Right lobe of liver (tissue), 6 donors: Measurements from ENCODE around the gene ADAMTS4. TPM values are rescaled to one million over a fixed set of nuclear protein-coding genes. Genes with fewer than 3 reads are reported as not detected.
A peak's percentile ranks its signal among the peaks of the same experiment; 100 is the strongest.

ENCODE experiments used
- ATAC-seq, 4 donors: fragments of 200-7000 bp; cut with Tn5 transposase; one replicate each; pipeline ENCODE4 v1.9.1; 2020; ENCODE audit warnings: mild to moderate bottlenecking in 4 of 4, moderate library complexity in 4 of 4
- DNase-seq, 3 donors: peaks; one replicate each; pipeline ENCODE4 v3.0.0-alpha.2; 2020
- H3K27ac ChIP-seq, 3 donors: fragments of 200-600 bp; one replicate each; pipeline ENCODE4 v1.8.0; 2022
- H3K27me3 ChIP-seq, 2 donors: fragments of 200-600 bp; one replicate each; pipeline ENCODE4 v1.8.0; 2022
- H3K36me3 ChIP-seq, 4 donors: fragments of 200-600 bp; sonication (generic) in 1 of 4; one replicate each; pipeline versions ENCODE4 v1.5.1 to v1.8.0; 2017 to 2022; ENCODE audit warnings: control low read depth in 1 of 4
- H3K4me1 ChIP-seq, 4 donors: fragments of 200-600 bp; sonication (generic) in 1 of 4; one replicate each; pipeline versions ENCODE4 v1.5.1 to v1.8.0; 2017 to 2022; ENCODE audit warnings: control low read depth in 1 of 4
- H3K4me3 ChIP-seq, 3 donors: fragments of 200-600 bp; one replicate each; pipeline ENCODE4 v1.8.0; 2022
- H3K9me3 ChIP-seq, 4 donors: fragments of 200-600 bp; sonication (generic) in 1 of 4; one replicate each; pipeline versions ENCODE4 v1.5.1 to v1.8.0; 2017 to 2022; ENCODE audit warnings: control low read depth in 1 of 4
- CTCF ChIP-seq, 4 donors: fragments of 200-600 bp in 3 of 4; fragments of 450-650 bp in 1 of 4; IDR thresholded peaks; one replicate each; pipeline versions ENCODE4 v1.5.1 to v1.8.0; 2016 to 2022; ENCODE audit warnings: antibody characterized with exemption in 4 of 4, mild to moderate bottlenecking in 2 of 4
- POLR2A ChIP-seq: fragments of 450-650 bp; IDR thresholded peaks from one replicate; pipeline ENCODE4 v1.6.1; 2017; ENCODE audit warnings: antibody characterized with exemption, mild to moderate bottlenecking
- WGBS: methylation state at CpG from one replicate; pipeline ENCODE4 v1.1.6; 2018; ENCODE audit warnings: low coverage, low lambda C conversion rate; ENCODE audit not compliant: insufficient coverage; ENCODE audit errors: missing lambda C conversion rate; 5-methylcytosine and 5-hydroxymethylcytosine counted together
- intact Hi-C, 2 donors: fragments of 100-400 bp; cut with DNase I; formaldehyde crosslinking; loops; one replicate each; pipeline versions ENCODE4 v1.11.2 to v1.14.1; 2022
- total RNA-seq, 6 experiments: library from RNA; depleted of rRNA in 2 of 6; stranded (reverse); fragments of >200 nt in 2 of 6; fragmentation: NEBNext Ultra II Directional in 3 of 6; extraction: Animal tissue kit (Norgen Biotek cat#: 25700) in 3 of 6; gene quantifications; one replicate each; pipeline versions ENCODE4 v1.1.0 to v1.2.4, GENCODE V29; 2016 to 2023
- donor health status: DM: no; HTN: yes; CAD: no.
- donor health status: DM: no; HTN: no; CAD: no.
- donor health status: DM: no; HTN: no; CAD: no.
- donor health status: DM: no; HTN: yes; CAD: no.
- donor health status: DM: no; HTN: yes; CAD: no.

The ADAMTS4 gene
- total RNA-seq, 6 experiments from 2014 or later: 0.29 to 11.0 (median 2.1) TPM

- Histone ChIP-seq H3K9me3 (no peaks in the 10 kb centered on the region), H3K36me3 (peaks cover 0 to 5% (median 1%) of the 10 kb centered on the region in 4 donors), H3K4me1 (peaks cover 0 to 18% (median 2%) of the 10 kb centered on the region in 4 donors), H3K4me3 (no peak overlapping the region), H3K27ac (no peak overlapping the region), H3K27me3 (no peaks in the 10 kb centered on the region)
- no peak for ATAC-seq
- DNase-seq: peak in 1 of 3 donors; percentile 1
- WGBS: 100% methylated on average over 3 of the region's 3 CpGs
- TF ChIP-seq CTCF (IDR thresholded peaks at IDR 0.05) (no peak), POLR2A (no peak)
- intact Hi-C loops: no loop called here
These were observed 19.2 kb downstream of the ADAMTS4 start for GRCh38 chr1:161179698-161180097.

- ATAC-seq (peak in 1 of 4 donors; percentile 1), DNase-seq (no peak)
- peaks cover 0 to 22% (median 6%) of the 10 kb centered on the region in 4 donors for H3K36me3 ChIP-seq
- peaks cover 0 to 22% (median 4%) of the 10 kb centered on the region in 4 donors for H3K4me1 ChIP-seq
- TF ChIP-seq CTCF (IDR thresholded peaks at IDR 0.05): no peak
- no peak for TF ChIP-seq POLR2A
- intact Hi-C loops: no loop called here
- peak overlapping the region; percentile 71 to 86 (median 80) for H3K27ac ChIP-seq
- H3K9me3 ChIP-seq: no peaks in the 10 kb centered on the region
- no peaks in the 10 kb centered on the region for H3K27me3 ChIP-seq
- peak overlapping the region in 2 of 3 donors; percentile 72 to 93 for H3K4me3 ChIP-seq
- WGBS: 21% methylated on average over 9 of the region's 9 CpGs
These were observed 21.0 kb downstream of the ADAMTS4 start for GRCh38 chr1:161177936-161178244.

- Histone ChIP-seq H3K27me3 (no peaks in the 10 kb centered on the region), H3K4me3 (peak within 1 kb of the TSS; percentile 72 to 93 (median 73)), H3K9me3 (no peaks in the 10 kb centered on the region), H3K27ac (peak within 1 kb of the TSS; percentile 71 to 86 (median 80)), H3K36me3 (peaks cover 0 to 22% (median 6%) of the 10 kb centered on the region in 4 donors), H3K4me1 (peaks cover 0 to 24% (median 7%) of the 10 kb centered on the region in 4 donors)
- ATAC-seq: peak; percentile 95 to 97 (median 96)
- TF ChIP-seq CTCF (IDR thresholded peaks at IDR 0.05): peak; percentile 23 to 48 (median 34)
- peak; percentile 81 for TF ChIP-seq POLR2A
- WGBS: 3% methylated on average over 35 of the region's 50 CpGs
- peak; percentile 93 to 94 (median 94) for DNase-seq
- intact Hi-C loops: no loop called here
These were observed 21.5 kb downstream of the ADAMTS4 start, which contains the start of gene B4GALT3 for GRCh38 chr1:161177112-161177935. B4GALT3 (minus strand) TSS chr1:161177507; CDS start chr1:161176060, 1,447 bp downstream.

GRCh38 chr1:161176468-161177111 lies 22.3 kb downstream of the ADAMTS4 start:
- Histone ChIP-seq H3K27me3 (no peaks in the 10 kb centered on the region), H3K4me3 (peak overlapping the region; percentile 72 to 93 (median 73)), H3K9me3 (no peaks in the 10 kb centered on the region), H3K27ac (peak overlapping the region; percentile 71 to 86 (median 80)), H3K36me3 (peaks cover 0 to 27% (median 10%) of the 10 kb centered on the region in 4 donors), H3K4me1 (peaks cover 0 to 24% (median 7%) of the 10 kb centered on the region in 4 donors)
- WGBS: 30% methylated on average over 11 of the region's 17 CpGs
- no peak for ATAC-seq
- DNase-seq: no peak
- intact Hi-C loops: no loop called here
- no peak for TF ChIP-seq CTCF (IDR thresholded peaks at IDR 0.05)
